ENCODE measurements around the gene NANOS3. TPM values are rescaled to one million over a fixed set of nuclear protein-coding genes. Genes with fewer than 3 reads are reported as not detected.
"Not testable (repeated sequence)": the region's sequence is repeated elsewhere in the genome, so short reads cannot be mapped to it uniquely, and the experiment has no call there.

The NANOS3 gene
- polyA plus RNA-seq, 12 donors = 0.72 to 2.4 (median 1.6) TPM; not detected in 2

GRCh38 chr19:13842291-13843103 lies 34.4 kb upstream of the NANOS3 start:
- peak; percentile 85 for DNase-seq

GRCh38 chr19:13843104-13843921 lies 33.6 kb upstream of the NANOS3 start:
- DNase-seq = no peak

- DNase-seq = no peak
These were observed 32.8 kb upstream of the NANOS3 start for GRCh38 chr19:13844130-13844631.

GRCh38 chr19:13846557-13847406 lies 30.2 kb upstream of the NANOS3 start:
- peak; percentile 96 for DNase-seq

- peak; percentile 95 for DNase-seq
These were observed 29.3 kb upstream of the NANOS3 start for GRCh38 chr19:13847407-13848339.

GRCh38 chr19:13848340-13848677 lies 28.6 kb upstream of the NANOS3 start:
- DNase-seq = no peak

- DNase-seq = no peak
These were observed 27.9 kb upstream of the NANOS3 start for GRCh38 chr19:13848798-13849676.

- peak; percentile 88 for DNase-seq
These were observed 26.7 kb upstream of the NANOS3 start for GRCh38 chr19:13849991-13850909.

GRCh38 chr19:13850910-13851733 lies 25.8 kb upstream of the NANOS3 start:
- DNase-seq = no peak

GRCh38 chr19:13851734-13852114 lies 25.2 kb upstream of the NANOS3 start:
- not testable (repeated sequence) for DNase-seq

- not testable (repeated sequence) for DNase-seq
These were observed 24.7 kb upstream of the NANOS3 start for GRCh38 chr19:13852171-13852707.

- no peak for DNase-seq
These were observed 20.4 kb upstream of the NANOS3 start for GRCh38 chr19:13856497-13856896.

GRCh38 chr19:13859361-13859880 lies 17.5 kb upstream of the NANOS3 start:
- no peak for DNase-seq

GRCh38 chr19:13860679-13861391 lies 16.1 kb upstream of the NANOS3 start:
- no peak for DNase-seq

GRCh38 chr19:13861392-13861713 lies 15.6 kb upstream of the NANOS3 start:
- no peak for DNase-seq

GRCh38 chr19:13861714-13862531 lies 15.0 kb upstream of the NANOS3 start:
- DNase-seq = peak; percentile 97

Measured in muscle of arm (tissue), 12 donors.